Osteoblast (primary cell): Measurements from ENCODE around the gene LEPR. TPM values are rescaled to one million over a fixed set of nuclear protein-coding genes. Genes with fewer than 3 reads are reported as not detected.

ENCODE experiments used
- DNase-seq: peaks from one replicate; pipeline ENCODE4 v3.0.0; 2011; ENCODE audit warnings: low spot score, mixed read lengths; ENCODE audit not compliant: insufficient read length; ENCODE audit errors: missing footprints
- H2AFZ ChIP-seq: 2 replicates; pipeline ENCODE4 v1.6.0; 2011; ENCODE audit warnings: mild to moderate bottlenecking, low read length
- H3K27ac ChIP-seq: 2 replicates; pipeline ENCODE4 v1.5.1; 2011; ENCODE audit warnings: mild to moderate bottlenecking, low read depth, low read length, moderate library complexity
- H3K27me3 ChIP-seq: 2 replicates; pipeline ENCODE4 v1.6.0; 2012; ENCODE audit warnings: mild to moderate bottlenecking, control low read depth, inconsistent platforms, low read length, moderate library complexity; ENCODE audit not compliant: insufficient read depth
- H3K36me3 ChIP-seq: 2 replicates; pipeline ENCODE4 v1.5.1; 2011; ENCODE audit warnings: mild to moderate bottlenecking, low read length, control low read depth, moderate library complexity; ENCODE audit not compliant: insufficient read depth
- H3K4me1 ChIP-seq: 2 replicates; pipeline ENCODE4 v1.5.1; 2011; ENCODE audit warnings: mild to moderate bottlenecking, low read length, control low read depth, moderate library complexity; ENCODE audit not compliant: insufficient read depth
- H3K4me2 ChIP-seq: 2 replicates; pipeline ENCODE4 v1.6.0; 2011; ENCODE audit warnings: mild to moderate bottlenecking, low read length; ENCODE audit not compliant: insufficient read depth
- H3K4me3 ChIP-seq: fragments of 200-600 bp; sonication (generic); 3 replicates; pipeline ENCODE4 v1.5.1; 2012; ENCODE audit warnings: mild to moderate bottlenecking, low read length, inconsistent platforms; ENCODE audit not compliant: insufficient read depth
- H3K79me2 ChIP-seq: 2 replicates; pipeline ENCODE4 v1.6.0; 2012; ENCODE audit warnings: mild to moderate bottlenecking, low read length, control low read depth, inconsistent platforms; ENCODE audit not compliant: insufficient read depth
- H3K9me3 ChIP-seq: 2 replicates; pipeline ENCODE4 v1.5.1; 2011; ENCODE audit warnings: low read depth, low read length, control low read depth
- H4K20me1 ChIP-seq: 2 replicates; pipeline ENCODE4 v1.6.0; 2012; ENCODE audit warnings: mild to moderate bottlenecking, low read length, control low read depth; ENCODE audit not compliant: insufficient read depth
- small RNA-seq: library from RNA; depleted of rRNA; stranded (forward); fragments of <200 nt; gene quantifications from one replicate; pipeline ENCODE3, GENCODE V24; 2012
- total RNA-seq: library from RNA; depleted of rRNA; stranded (reverse); fragments of >200 nt; gene quantifications from 2 replicates; pipeline ENCODE4 v1.2.3, GENCODE V29; 2012
- TF ChIP-seq, protein P1 (sequence below): IDR thresholded peaks from 2 replicates; pipeline ENCODE4 v1.5.1; 2011; ENCODE audit warnings: mild to moderate bottlenecking, low read depth, low read length, moderate library complexity; ENCODE audit errors: extremely low read depth

The LEPR gene
- total RNA-seq, 1 donor: 169 TPM

DNA sequence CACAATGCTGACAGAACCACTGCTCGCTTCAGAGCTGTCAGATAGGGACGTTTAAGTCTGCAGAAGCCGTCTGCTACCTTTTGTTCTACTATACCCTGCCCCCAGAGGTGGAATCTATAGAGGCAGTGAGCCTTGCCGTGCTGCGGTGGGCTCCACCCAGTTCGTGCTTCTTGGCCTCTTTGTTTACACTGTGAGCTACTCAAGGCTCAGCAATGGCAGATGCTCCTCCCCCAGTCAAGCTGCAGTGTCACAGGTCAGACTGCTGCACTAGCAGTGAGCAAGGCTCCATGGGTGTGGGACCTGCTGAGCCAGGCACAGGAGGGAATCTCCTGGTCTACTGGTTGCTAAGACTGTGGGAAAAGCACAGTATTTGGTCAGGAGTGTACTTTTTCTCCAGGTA is 47.1 kb downstream of the LEPR start:
- no peak overlapping the region for H2AFZ ChIP-seq
- H3K36me3 ChIP-seq: no peaks in the 10 kb centered on the region

DNA sequence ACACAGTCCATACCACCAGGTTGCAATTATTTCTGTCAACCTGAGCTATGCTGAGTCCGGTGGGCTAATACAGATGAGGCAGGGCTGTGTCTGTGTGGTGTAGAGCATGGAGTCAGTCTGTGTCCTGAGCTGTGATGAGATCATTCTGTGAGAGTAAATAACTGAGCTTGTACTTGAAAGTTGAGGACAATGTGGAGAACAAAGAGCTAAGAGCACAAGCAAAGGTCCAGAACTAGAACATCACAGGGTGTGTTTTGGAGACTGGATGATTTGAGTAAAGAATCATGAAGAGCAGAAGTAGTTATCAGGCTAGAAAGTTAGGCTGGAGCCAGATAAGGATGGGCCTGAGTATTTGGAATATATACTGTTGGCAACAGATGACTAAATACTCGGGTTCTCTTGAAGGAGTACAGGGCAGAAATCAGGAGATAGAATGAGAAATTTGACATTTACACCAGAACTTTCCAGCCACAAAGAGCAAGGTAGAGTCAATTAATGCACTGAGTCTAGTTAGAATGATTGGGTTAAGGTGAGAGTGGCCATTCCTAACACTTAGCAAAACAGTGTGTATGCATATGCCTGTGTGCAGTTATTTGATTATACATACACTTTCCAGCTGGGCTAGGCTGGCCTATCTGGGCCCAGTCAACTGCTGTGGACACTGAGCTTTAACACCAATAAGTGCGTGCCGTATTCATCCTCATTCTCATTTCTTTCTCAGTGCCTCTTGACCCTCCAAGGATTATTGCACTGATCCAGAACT is 48.8 kb downstream of the LEPR start:
- H3K27me3 ChIP-seq: no peaks in the 10 kb centered on the region
- peaks cover 42% of the 10 kb centered on the region for H3K4me1 ChIP-seq
- H3K79me2 ChIP-seq: peaks cover 2% of the 10 kb centered on the region
- H3K4me3 ChIP-seq: no peak overlapping the region
- H3K36me3 ChIP-seq: no peaks in the 10 kb centered on the region
- peak overlapping the region; percentile 42 for H2AFZ ChIP-seq
- H3K27ac ChIP-seq: peak overlapping the region; percentile 64
- no peaks in the 10 kb centered on the region for H3K9me3 ChIP-seq
- H4K20me1 ChIP-seq: no peaks in the 10 kb centered on the region
- no peak for DNase-seq
- TF ChIP-seq, protein P1, sequence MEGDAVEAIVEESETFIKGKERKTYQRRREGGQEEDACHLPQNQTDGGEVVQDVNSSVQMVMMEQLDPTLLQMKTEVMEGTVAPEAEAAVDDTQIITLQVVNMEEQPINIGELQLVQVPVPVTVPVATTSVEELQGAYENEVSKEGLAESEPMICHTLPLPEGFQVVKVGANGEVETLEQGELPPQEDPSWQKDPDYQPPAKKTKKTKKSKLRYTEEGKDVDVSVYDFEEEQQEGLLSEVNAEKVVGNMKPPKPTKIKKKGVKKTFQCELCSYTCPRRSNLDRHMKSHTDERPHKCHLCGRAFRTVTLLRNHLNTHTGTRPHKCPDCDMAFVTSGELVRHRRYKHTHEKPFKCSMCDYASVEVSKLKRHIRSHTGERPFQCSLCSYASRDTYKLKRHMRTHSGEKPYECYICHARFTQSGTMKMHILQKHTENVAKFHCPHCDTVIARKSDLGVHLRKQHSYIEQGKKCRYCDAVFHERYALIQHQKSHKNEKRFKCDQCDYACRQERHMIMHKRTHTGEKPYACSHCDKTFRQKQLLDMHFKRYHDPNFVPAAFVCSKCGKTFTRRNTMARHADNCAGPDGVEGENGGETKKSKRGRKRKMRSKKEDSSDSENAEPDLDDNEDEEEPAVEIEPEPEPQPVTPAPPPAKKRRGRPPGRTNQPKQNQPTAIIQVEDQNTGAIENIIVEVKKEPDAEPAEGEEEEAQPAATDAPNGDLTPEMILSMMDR: no peak
- peak overlapping the region; percentile 52 for H3K4me2 ChIP-seq

More for the DNA sequence above, 47.1 kb downstream of the LEPR start:
- Histone ChIP-seq H3K27ac (no peak overlapping the region), H3K27me3 (no peaks in the 10 kb centered on the region), H3K4me3 (no peak overlapping the region), H3K4me2 (no peak overlapping the region), H3K9me3 (no peaks in the 10 kb centered on the region), H4K20me1 (no peaks in the 10 kb centered on the region), H3K4me1 (peaks cover 42% of the 10 kb centered on the region), H3K79me2 (peaks cover 2% of the 10 kb centered on the region)
- no peak for DNase-seq
- TF ChIP-seq, protein P1: no peak

DNA sequence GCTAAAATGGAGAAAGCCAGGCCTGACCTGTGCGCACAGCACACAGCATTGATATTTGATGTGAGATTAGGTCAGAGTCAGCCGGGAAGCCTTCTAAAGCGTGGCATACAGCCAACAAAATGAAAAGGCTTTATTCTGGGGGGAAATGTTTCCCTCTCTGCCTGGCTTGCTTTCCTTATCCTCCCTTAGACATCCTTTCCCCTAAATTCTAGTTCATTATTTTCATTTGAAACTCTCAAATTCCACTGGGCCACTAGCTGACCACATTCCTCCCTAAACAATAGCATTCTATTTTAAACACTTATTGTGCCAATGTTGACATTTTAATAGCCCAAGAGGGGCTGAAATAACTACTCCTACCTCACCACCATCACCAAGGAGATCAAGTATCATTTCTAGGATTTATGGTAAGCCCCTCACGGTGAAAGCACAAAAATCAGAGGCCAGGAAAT is 49.4 kb downstream of the LEPR start:
- Histone ChIP-seq H2AFZ (peak overlapping the region; percentile 42), H4K20me1 (no peaks in the 10 kb centered on the region), H3K4me1 (peaks cover 42% of the 10 kb centered on the region), H3K4me2 (peak overlapping the region; percentile 52), H3K79me2 (peaks cover 2% of the 10 kb centered on the region), H3K4me3 (no peak overlapping the region), H3K27ac (peak overlapping the region; percentile 64), H3K27me3 (no peaks in the 10 kb centered on the region), H3K36me3 (no peaks in the 10 kb centered on the region), H3K9me3 (no peaks in the 10 kb centered on the region)
- TF ChIP-seq, protein P1: no peak
- DNase-seq: peak; percentile 32

Small RNA genes lying within 50 kb of the gene (small RNA-seq; reads per million reads assigned to genes)
- gene RNU2-15P: not detected

Other genes starting within 250 kb of the LEPR start
- gene DNAJC6, start 111.1 kb upstream of the LEPR start, total RNA-seq: 10.5 and 11.8 TPM in 2 replicates
- 87.9 and 111 TPM in 2 replicates for gene LEPROT, start within 50 bp of the LEPR start, total RNA-seq